ENCODE results near the gene CMIP. TPM values are rescaled to one million over a fixed set of nuclear protein-coding genes. Genes with fewer than 3 reads are reported as not detected.

The CMIP gene
- total and polyA plus RNA-seq, 7 donors: 11.0 to 60.3 (median 20.4) TPM

GRCh38 chr16:81495321-81496234 lies 51.0 kb downstream of the CMIP start:
- peaks cover 0 to 30% (median 18%) of the 10 kb centered on the region in 4 donors for H3K4me1 ChIP-seq
- WGBS, 2 donors: 37 to 53% methylated on average over 17 of the region's 17 CpGs
- intact Hi-C loops (cut with DNase I): no loop called here
- TF ChIP-seq, protein P1, sequence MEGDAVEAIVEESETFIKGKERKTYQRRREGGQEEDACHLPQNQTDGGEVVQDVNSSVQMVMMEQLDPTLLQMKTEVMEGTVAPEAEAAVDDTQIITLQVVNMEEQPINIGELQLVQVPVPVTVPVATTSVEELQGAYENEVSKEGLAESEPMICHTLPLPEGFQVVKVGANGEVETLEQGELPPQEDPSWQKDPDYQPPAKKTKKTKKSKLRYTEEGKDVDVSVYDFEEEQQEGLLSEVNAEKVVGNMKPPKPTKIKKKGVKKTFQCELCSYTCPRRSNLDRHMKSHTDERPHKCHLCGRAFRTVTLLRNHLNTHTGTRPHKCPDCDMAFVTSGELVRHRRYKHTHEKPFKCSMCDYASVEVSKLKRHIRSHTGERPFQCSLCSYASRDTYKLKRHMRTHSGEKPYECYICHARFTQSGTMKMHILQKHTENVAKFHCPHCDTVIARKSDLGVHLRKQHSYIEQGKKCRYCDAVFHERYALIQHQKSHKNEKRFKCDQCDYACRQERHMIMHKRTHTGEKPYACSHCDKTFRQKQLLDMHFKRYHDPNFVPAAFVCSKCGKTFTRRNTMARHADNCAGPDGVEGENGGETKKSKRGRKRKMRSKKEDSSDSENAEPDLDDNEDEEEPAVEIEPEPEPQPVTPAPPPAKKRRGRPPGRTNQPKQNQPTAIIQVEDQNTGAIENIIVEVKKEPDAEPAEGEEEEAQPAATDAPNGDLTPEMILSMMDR (IDR thresholded peaks at IDR 0.05): no peak
- TF ChIP-seq POLR2A (IDR thresholded peaks at IDR 0.05) (no peak), POLR2AphosphoS5 (IDR thresholded peaks at IDR 0.05) (no peak), EP300 (IDR thresholded peaks at IDR 0.05) (no peak)
- H3K9me3 ChIP-seq: no peaks in the 10 kb centered on the region
- H3K36me3 ChIP-seq: no peaks in the 10 kb centered on the region
- H3K27me3 ChIP-seq: no peaks in the 10 kb centered on the region
- H3K4me3 ChIP-seq: no peak overlapping the region
- no peak for DNase-seq
- H3K27ac ChIP-seq: peak overlapping the region in 3 of 4 donors; percentile 9 to 57 (median 23)

DNA sequence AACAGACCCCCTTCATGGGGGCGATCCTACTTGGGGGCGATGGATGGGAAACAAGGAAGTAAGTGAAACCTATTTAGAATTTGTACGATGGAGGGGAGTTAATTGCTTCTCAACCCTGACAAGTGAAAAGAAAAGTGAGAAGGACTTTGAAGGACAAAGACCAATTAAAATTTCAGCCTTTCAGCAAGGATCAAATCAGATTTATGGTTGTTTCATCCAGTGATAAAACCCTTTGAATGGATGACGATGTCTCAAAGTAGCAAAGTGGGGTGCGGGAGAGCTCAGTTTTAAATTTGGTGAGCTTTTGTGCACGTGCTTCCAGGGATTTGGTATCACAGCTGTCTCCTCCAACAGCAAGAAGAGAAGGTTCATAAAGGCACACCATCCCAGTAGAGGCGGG lies 51.7 kb downstream of the CMIP start:
- no peak for DNase-seq
- Histone ChIP-seq H3K27me3 (no peaks in the 10 kb centered on the region), H3K4me3 (no peak overlapping the region), H3K9me3 (no peaks in the 10 kb centered on the region), H3K27ac (peak overlapping the region in 1 of 4 donors; percentile 57), H3K4me1 (peaks cover 0 to 30% (median 18%) of the 10 kb centered on the region in 4 donors), H3K36me3 (no peaks in the 10 kb centered on the region)
- intact Hi-C loops (cut with DNase I): no loop called here
- 72 to 88% methylated on average over 7 of the region's 7 CpGs for WGBS, 2 donors
- TF ChIP-seq EP300 (IDR thresholded peaks at IDR 0.05) (no peak), POLR2A (IDR thresholded peaks at IDR 0.05) (no peak)

- Histone ChIP-seq H3K4me3 (no peak overlapping the region), H3K4me1 (peaks cover 0 to 30% (median 18%) of the 10 kb centered on the region in 4 donors), H3K36me3 (no peaks in the 10 kb centered on the region), H3K9me3 (no peaks in the 10 kb centered on the region), H3K27ac (no peak overlapping the region), H3K27me3 (no peaks in the 10 kb centered on the region)
- intact Hi-C loops (cut with DNase I): no loop called here
- TF ChIP-seq POLR2A (IDR thresholded peaks at IDR 0.05): no peak
- no peak for TF ChIP-seq POLR2AphosphoS5 (IDR thresholded peaks at IDR 0.05)
- TF ChIP-seq EP300 (IDR thresholded peaks at IDR 0.05): no peak
- TF ChIP-seq, protein P1 (IDR thresholded peaks at IDR 0.05): no peak
- no peak for DNase-seq
- 35 to 78% methylated on average over 6 of the region's 6 CpGs for WGBS, 2 donors
Observed at GRCh38 chr16:81496742-81497141, 52.1 kb downstream of the CMIP start.

- Histone ChIP-seq H3K36me3 (no peaks in the 10 kb centered on the region), H3K9me3 (no peaks in the 10 kb centered on the region), H3K27me3 (no peaks in the 10 kb centered on the region), H3K4me3 (no peak overlapping the region), H3K27ac (peak overlapping the region in 1 of 4 donors; percentile 8), H3K4me1 (peaks cover 0 to 25% (median 14%) of the 10 kb centered on the region in 4 donors)
- 39 to 44% methylated on average over 10 of the region's 10 CpGs for WGBS, 2 donors
- DNase-seq: no peak
- intact Hi-C loops (cut with DNase I): no loop called here
- TF ChIP-seq POLR2A (IDR thresholded peaks at IDR 0.05) (no peak), EP300 (IDR thresholded peaks at IDR 0.05) (no peak), POLR2AphosphoS5 (IDR thresholded peaks at IDR 0.05) (no peak)
- TF ChIP-seq, protein P1 (IDR thresholded peaks at IDR 0.05): no peak
Observed at GRCh38 chr16:81497690-81498089, 53.1 kb downstream of the CMIP start.

DNA sequence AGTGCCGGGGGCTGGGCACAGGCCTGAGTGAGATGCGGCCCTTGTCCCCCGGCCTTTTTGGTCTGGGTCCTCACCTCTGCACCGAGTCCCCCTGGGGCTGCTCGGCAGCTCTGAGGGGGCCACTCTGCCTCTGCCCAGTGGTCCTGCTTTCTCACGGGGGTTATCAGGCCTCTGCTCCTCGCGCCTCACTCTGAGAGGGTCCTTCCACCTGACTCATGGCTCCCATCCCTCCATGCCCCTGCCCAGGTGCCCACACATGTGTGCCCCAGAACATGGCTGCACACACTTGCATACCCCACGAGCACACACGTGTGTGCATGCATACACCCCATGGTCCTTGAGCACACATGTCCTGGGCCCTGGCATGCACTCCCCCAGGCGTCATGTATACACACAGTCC lies 53.7 kb downstream of the CMIP start:
- DNase-seq: no peak
- H3K4me3 ChIP-seq: no peak overlapping the region
- intact Hi-C loops (cut with DNase I): no loop called here
- H3K27ac ChIP-seq: no peak overlapping the region
- no peaks in the 10 kb centered on the region for H3K9me3 ChIP-seq
- H3K36me3 ChIP-seq: no peaks in the 10 kb centered on the region
- TF ChIP-seq EP300 (IDR thresholded peaks at IDR 0.05) (no peak), POLR2A (IDR thresholded peaks at IDR 0.05) (no peak), POLR2AphosphoS5 (IDR thresholded peaks at IDR 0.05) (no peak)
- TF ChIP-seq, protein P1 (IDR thresholded peaks at IDR 0.05): no peak
- WGBS, 2 donors: 95 to 97% methylated on average over 11 of the region's 11 CpGs
- peaks cover 0 to 21% (median 9%) of the 10 kb centered on the region in 4 donors for H3K4me1 ChIP-seq
- no peaks in the 10 kb centered on the region for H3K27me3 ChIP-seq

Data from sigmoid colon (tissue), 7 donors.